Heart left ventricle (tissue), 16 donors: ENCODE results near the gene KLHL1. TPM values are rescaled to one million over a fixed set of nuclear protein-coding genes. Genes with fewer than 3 reads are reported as not detected.

Source experiments
- ATAC-seq, 4 donors: fragments of 200-7000 bp; cut with Tn5 transposase; one replicate each; pipeline ENCODE4 v1.9.1; 2020 to 2022; ENCODE audit warnings: moderate library complexity in 4 of 4, mild to moderate bottlenecking in 3 of 4, moderate number of reproducible peaks in 1 of 4
- DNase-seq, 5 donors: peaks; one replicate each; pipeline ENCODE4 v3.0.0-alpha.2; 2020
- H3K27ac ChIP-seq, 12 donors: fragments of 200-600 bp; sonication (generic) in 4 of 12; one replicate each; pipeline versions ENCODE4 v1.5.0 to v1.8.0; 2016 to 2022; ENCODE audit warnings: mild to moderate bottlenecking in 2 of 12
- H3K27me3 ChIP-seq, 9 donors: fragments of 200-600 bp; sonication (generic) in 2 of 9; one replicate each; pipeline versions ENCODE4 v1.5.1 to v1.8.0; 2016 to 2022; ENCODE audit warnings: mild to moderate bottlenecking in 3 of 9
- H3K36me3 ChIP-seq, 9 donors: fragments of 200-600 bp; sonication (generic) in 2 of 9; one replicate each; pipeline versions ENCODE4 v1.5.0 to v1.8.0; 2018 to 2022; ENCODE audit warnings: mild to moderate bottlenecking in 2 of 9
- H3K4me1 ChIP-seq, 12 donors: fragments of 200-600 bp; sonication (generic) in 4 of 12; one replicate each; pipeline versions ENCODE4 v1.5.0 to v1.8.0; 2016 to 2022; ENCODE audit warnings: mild to moderate bottlenecking in 3 of 12
- H3K4me3 ChIP-seq, 12 donors: fragments of 200-600 bp; sonication (generic) in 4 of 12; one replicate each; pipeline versions ENCODE4 v1.5.0 to v1.8.0; 2017 to 2022; ENCODE audit warnings: mild to moderate bottlenecking in 9 of 12, moderate library complexity in 4 of 12
- H3K9me3 ChIP-seq, 12 donors: fragments of 200-600 bp; sonication (generic) in 4 of 12; one replicate each; pipeline versions ENCODE4 v1.5.0 to v1.8.0; 2016 to 2022; ENCODE audit warnings: mild to moderate bottlenecking in 1 of 12
- POLR2A ChIP-seq, 2 donors: fragments of 450-650 bp; IDR thresholded peaks; one replicate each; pipeline ENCODE4 v1.6.1; 2017; ENCODE audit warnings: antibody characterized with exemption in 2 of 2, mild to moderate bottlenecking in 2 of 2, moderate library complexity in 2 of 2
- WGBS, 4 donors: extraction: QIAGEN DNeasy Blood & Tissue Kit in 2 of 4; methylation state at CpG; one replicate each; pipeline versions ENCODE4 v1.1.5 to v1.1.7; 2013 to 2018; 5-methylcytosine and 5-hydroxymethylcytosine counted together
- intact Hi-C, 10 donors: fragments of 100-400 bp; cut with DNase I; formaldehyde crosslinking; loops; one replicate each; pipeline versions ENCODE4 v1.11.1 to v1.14.2; 2022
- polyA plus RNA-seq, 2 donors: library from polyadenylated mRNA; stranded (reverse); fragments of 200-250 nt; gene quantifications; one replicate each; pipeline ENCODE4 v1.2.3, GENCODE V29; 2013
- total RNA-seq, 9 donors: library from RNA; depleted of rRNA in 2 of 9; stranded (reverse); fragments of >200 nt in 2 of 9; fragmentation: NEBNext Ultra II Directional in 3 of 9; extraction: Animal tissue kit (Norgen Biotek cat#: 25700) in 3 of 9; gene quantifications; one replicate each; pipeline versions ENCODE4 v1.1.0 to v1.2.4, GENCODE V29; 2016 to 2023
- TF ChIP-seq, protein P1 (sequence below), 12 donors: fragments of 200-600 bp; sonication (generic) in 4 of 12; IDR thresholded peaks; one replicate each; pipeline versions ENCODE4 v1.5.0 to v1.8.0; 2018 to 2022; ENCODE audit warnings: antibody characterized with exemption in 12 of 12, mild to moderate bottlenecking in 5 of 12
- donor health status: ischemic (EF 13 %, LVEDD 7.1; RV severe dilation, severe dysfunction).
- donor health status: healthy with polysubstance abuse.
- donor health status: DM: no; HTN: yes; CAD: no.
- donor health status: DM: no; HTN: no; CAD: no.
- donor health status: ischemic (EF 25% LVEDD 6.9; RV normal size, moderate dysfunction).
- donor health status: ischemic (EF 25% LVEDD 5.7; RV mildly dilated, moderate dysfunction).
- donor health status: healthy.
- donor health status: DM: yes; HTN: yes; CAD: no.
- donor health status: ischemic (EF 35%, LVEDD 5.7; RV mildly dilated, moderate dysfunction).
- donor health status: nonischemic (EF 11% LVEDD 7.7; RV severe dilation, severe dysfunction).
- donor health status: DM: yes; HTN: yes; CAD: no.
- donor health status: PGD.
- donor health status: ischemic (EF 29% LVEDD 5.4; RV normal size, mild dysfunction).
- donor health status: nonischemic (EF 23%, LVEDD 6.1; RV moderate dilation, normal function).

The KLHL1 gene
- total and polyA plus RNA-seq, 11 donors = not detected

DNA sequence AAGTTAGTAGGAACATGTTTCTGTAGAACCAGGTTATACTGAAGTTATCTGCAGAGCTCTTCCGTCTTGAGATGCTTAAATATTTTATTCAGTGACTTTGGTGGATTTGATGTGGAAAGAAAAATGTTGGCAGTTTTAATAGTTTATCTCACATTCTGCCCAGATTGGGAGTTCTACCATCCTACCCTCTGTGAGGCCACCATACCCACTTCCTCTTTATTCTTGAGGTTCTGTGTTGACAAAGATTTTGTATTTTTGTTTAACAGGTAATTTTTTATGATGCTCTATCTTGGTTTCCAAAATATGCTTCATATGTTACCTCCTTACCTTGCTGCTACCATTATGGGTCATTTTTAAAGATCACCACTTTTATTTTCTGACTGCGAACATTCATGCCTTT is 156.8 kb downstream of the KLHL1 start:
- TF ChIP-seq, protein P1, sequence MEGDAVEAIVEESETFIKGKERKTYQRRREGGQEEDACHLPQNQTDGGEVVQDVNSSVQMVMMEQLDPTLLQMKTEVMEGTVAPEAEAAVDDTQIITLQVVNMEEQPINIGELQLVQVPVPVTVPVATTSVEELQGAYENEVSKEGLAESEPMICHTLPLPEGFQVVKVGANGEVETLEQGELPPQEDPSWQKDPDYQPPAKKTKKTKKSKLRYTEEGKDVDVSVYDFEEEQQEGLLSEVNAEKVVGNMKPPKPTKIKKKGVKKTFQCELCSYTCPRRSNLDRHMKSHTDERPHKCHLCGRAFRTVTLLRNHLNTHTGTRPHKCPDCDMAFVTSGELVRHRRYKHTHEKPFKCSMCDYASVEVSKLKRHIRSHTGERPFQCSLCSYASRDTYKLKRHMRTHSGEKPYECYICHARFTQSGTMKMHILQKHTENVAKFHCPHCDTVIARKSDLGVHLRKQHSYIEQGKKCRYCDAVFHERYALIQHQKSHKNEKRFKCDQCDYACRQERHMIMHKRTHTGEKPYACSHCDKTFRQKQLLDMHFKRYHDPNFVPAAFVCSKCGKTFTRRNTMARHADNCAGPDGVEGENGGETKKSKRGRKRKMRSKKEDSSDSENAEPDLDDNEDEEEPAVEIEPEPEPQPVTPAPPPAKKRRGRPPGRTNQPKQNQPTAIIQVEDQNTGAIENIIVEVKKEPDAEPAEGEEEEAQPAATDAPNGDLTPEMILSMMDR (IDR thresholded peaks at IDR 0.05) = no peak
- TF ChIP-seq POLR2A (IDR thresholded peaks at IDR 0.05) = no peak
- no peaks in the 10 kb centered on the region for H3K36me3 ChIP-seq
- H3K4me1 ChIP-seq = no peaks in the 10 kb centered on the region
- DNase-seq (no peak), ATAC-seq (no peak)
- H3K9me3 ChIP-seq = peaks cover 0 to 3% (median 0%) of the 10 kb centered on the region in 12 donors
- H3K27me3 ChIP-seq = no peaks in the 10 kb centered on the region
- no peak overlapping the region for H3K4me3 ChIP-seq
- H3K27ac ChIP-seq = no peak overlapping the region
- intact Hi-C loops = no loop called here
- WGBS, 4 donors = 80 to 92% (median 88%) methylated on average over 2 of the region's 2 CpGs

DNA sequence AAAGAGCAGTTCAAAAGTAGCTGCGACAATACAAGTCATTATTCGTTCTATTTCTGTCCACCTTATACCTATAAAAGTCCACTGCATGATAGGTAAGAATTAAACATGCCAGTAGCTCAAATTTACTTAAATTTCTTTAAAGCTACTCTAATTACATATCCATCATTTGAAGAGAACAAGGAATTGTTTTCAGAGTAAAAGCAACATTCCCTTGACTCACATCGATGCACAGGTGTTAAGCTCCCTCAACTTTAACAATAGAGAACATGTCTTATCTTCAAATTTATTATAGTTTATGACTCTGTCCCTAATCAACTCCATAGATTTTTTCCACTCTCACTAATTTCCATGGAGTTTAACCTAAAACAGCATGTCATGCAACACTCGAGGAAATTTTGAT is 158.1 kb downstream of the KLHL1 start:
- DNase-seq (no peak), ATAC-seq (no peak)
- no peaks in the 10 kb centered on the region for H3K27me3 ChIP-seq
- no peaks in the 10 kb centered on the region for H3K36me3 ChIP-seq
- peaks cover 0 to 4% (median 0%) of the 10 kb centered on the region in 12 donors for H3K9me3 ChIP-seq
- WGBS, 4 donors = 61 to 90% (median 85%) methylated on average over 4 of the region's 4 CpGs
- no peak overlapping the region for H3K4me3 ChIP-seq
- TF ChIP-seq, protein P1 (IDR thresholded peaks at IDR 0.05) = no peak
- no peak for TF ChIP-seq POLR2A (IDR thresholded peaks at IDR 0.05)
- no peak overlapping the region for H3K27ac ChIP-seq
- no peaks in the 10 kb centered on the region for H3K4me1 ChIP-seq
- intact Hi-C loops = no loop called here

DNA sequence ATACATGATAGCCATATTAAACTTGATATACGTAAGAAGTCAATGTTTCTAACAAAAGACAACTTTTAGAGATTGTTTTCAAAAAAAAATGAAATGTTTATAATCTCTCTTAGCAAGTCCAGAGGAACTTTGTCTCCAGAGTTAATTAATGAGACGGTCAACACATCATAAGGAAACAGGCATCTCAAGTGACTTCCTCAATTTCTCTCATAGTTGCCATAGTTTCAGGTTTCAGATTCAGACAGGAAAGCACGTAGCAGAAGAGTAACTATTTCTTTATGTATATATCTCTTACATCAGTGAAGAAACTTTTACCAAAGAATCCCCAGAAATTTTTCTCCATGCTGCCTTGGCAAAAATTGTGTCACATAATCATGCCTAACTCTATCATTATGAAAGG is 160.2 kb downstream of the KLHL1 start:
- no peak for DNase-seq
- intact Hi-C loops = no loop called here
- no peak for ATAC-seq
- no peaks in the 10 kb centered on the region for H3K36me3 ChIP-seq
- H3K27ac ChIP-seq = no peak overlapping the region
- peaks cover 0 to 4% (median 0%) of the 10 kb centered on the region in 12 donors for H3K9me3 ChIP-seq
- no peaks in the 10 kb centered on the region for H3K4me1 ChIP-seq
- 45 to 58% (median 48%) methylated on average over 3 of the region's 3 CpGs for WGBS, 4 donors
- H3K4me3 ChIP-seq = no peak overlapping the region
- no peaks in the 10 kb centered on the region for H3K27me3 ChIP-seq
- TF ChIP-seq POLR2A (IDR thresholded peaks at IDR 0.05) = no peak
- TF ChIP-seq, protein P1 (IDR thresholded peaks at IDR 0.05) = no peak

DNA sequence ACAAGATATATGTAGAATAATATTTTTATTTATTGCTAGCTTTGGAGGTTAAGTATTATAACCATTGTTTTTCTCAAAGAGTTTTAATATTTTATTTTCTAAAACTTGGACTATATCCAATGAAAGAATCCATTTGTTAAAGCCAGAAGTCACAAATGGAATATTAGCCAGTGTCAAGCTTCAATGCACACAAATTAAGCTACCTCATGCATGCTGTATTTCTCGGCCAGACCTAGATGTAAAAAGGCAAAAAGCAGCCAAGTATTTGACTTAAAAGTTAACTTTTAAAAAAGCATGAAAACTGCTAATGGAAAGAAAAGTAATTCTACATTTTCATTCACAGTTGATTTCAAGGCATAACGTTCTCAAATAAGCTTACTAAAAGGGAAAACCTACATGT is 160.7 kb downstream of the KLHL1 start:
- H3K27me3 ChIP-seq = no peaks in the 10 kb centered on the region
- H3K27ac ChIP-seq = no peak overlapping the region
- WGBS, 4 donors = 62 to 73% (median 66%) methylated on average over 2 of the region's 2 CpGs
- no peaks in the 10 kb centered on the region for H3K36me3 ChIP-seq
- DNase-seq = no peak
- ATAC-seq = no peak
- peaks cover 0 to 4% (median 0%) of the 10 kb centered on the region in 12 donors for H3K9me3 ChIP-seq
- no peaks in the 10 kb centered on the region for H3K4me1 ChIP-seq
- TF ChIP-seq, protein P1 (IDR thresholded peaks at IDR 0.05) = no peak
- no peak for TF ChIP-seq POLR2A (IDR thresholded peaks at IDR 0.05)
- no peak overlapping the region for H3K4me3 ChIP-seq
- intact Hi-C loops = no loop called here
